SJCRH30 (cell line): ENCODE results near the gene ACTR10. TPM values are rescaled to one million over a fixed set of nuclear protein-coding genes. Genes with fewer than 3 reads are reported as not detected.

Experiments used
- DNase-seq, 2 experiments: peaks; one replicate each; pipeline ENCODE4 v3.0.0-alpha.2; 2015 to 2020
- H3K27ac ChIP-seq: fragments of 250-450 bp; sonication (Bioruptor Pico); 2 replicates; pipeline ENCODE4 v1.5.1; 2020; ENCODE audit warnings: mild to moderate bottlenecking, moderate library complexity
- H3K27me3 ChIP-seq: fragments of 250-450 bp; sonication (Bioruptor Pico); 2 replicates; pipeline ENCODE4 v1.5.1; 2020; ENCODE audit warnings: mild to moderate bottlenecking, moderate library complexity
- H3K36me3 ChIP-seq: fragments of 250-450 bp; sonication (Bioruptor Pico); 2 replicates; pipeline ENCODE4 v1.5.1; 2020; ENCODE audit warnings: mild to moderate bottlenecking, moderate library complexity
- H3K4me1 ChIP-seq: fragments of 250-450 bp; sonication (Bioruptor Pico); 2 replicates; pipeline ENCODE4 v1.5.1; 2020; ENCODE audit warnings: mild to moderate bottlenecking, moderate library complexity
- H3K4me3 ChIP-seq: fragments of 250-450 bp; sonication (Bioruptor Pico); 2 replicates; pipeline ENCODE4 v1.5.1; 2020; ENCODE audit warnings: mild to moderate bottlenecking, moderate library complexity
- H3K9me3 ChIP-seq: fragments of 250-450 bp; sonication (Bioruptor Pico); replicated peaks from 2 replicates; pipeline ENCODE4 v1.5.1; 2020; ENCODE audit warnings: mild to moderate bottlenecking, moderate library complexity
- total RNA-seq: library from RNA; depleted of rRNA; stranded (reverse); fragments of >200 nt; shearing (Covaris generic); gene quantifications from 2 replicates; pipeline ENCODE4 v1.2.3, GENCODE V29; 2014

ACTR10 gene
- total RNA-seq, 1 experiment from 2014 or later, result 63.2 TPM

DNA sequence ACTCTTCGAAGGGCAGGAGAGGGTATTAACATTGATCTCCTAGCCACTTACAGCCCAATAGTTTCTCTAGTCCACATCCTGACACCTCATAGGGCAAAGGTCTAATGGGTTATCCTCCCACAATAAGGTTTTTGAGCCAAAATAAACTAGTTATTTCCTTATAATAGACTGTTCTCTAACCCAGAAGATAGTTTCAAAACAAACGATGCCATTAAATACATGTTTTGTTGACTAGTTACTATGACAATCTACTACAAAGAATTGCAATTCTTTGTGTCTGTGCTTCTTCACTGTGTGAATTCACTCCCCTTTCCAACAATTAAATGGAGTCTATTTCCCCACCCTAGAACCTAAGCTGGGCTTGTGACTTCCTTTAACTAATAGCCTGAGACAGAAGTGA, 6.4 kb upstream of the ACTR10 start:
- no peak for DNase-seq
- Histone ChIP-seq H3K4me1 (no peaks in the 10 kb centered on the region), H3K4me3 (no peak overlapping the region), H3K9me3 (no peaks in the 10 kb centered on the region), H3K36me3 (no peaks in the 10 kb centered on the region), H3K27ac (no peak overlapping the region), H3K27me3 (no peaks in the 10 kb centered on the region)

DNA sequence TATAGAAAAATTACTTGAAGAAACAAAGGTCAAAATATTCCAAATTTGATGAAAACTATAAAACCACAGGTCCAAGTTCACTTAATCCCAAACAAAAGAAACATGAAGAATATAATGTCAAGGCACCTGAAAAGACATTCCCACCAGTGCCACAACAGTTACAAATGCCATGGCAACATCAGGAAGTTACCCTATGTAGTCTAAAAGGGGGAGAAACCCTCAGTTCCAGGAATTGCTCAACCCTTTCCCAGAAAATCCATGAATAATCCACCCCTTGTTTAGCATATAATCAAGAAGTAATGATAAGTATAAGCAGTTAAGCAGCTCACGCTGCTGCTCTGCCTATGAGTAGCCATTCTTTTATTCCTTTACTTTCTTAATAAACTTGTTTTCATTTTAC, 3.8 kb upstream of the ACTR10 start:
- H3K36me3 ChIP-seq, result no peaks in the 10 kb centered on the region
- H3K4me1 ChIP-seq, result no peaks in the 10 kb centered on the region
- no peak overlapping the region for H3K4me3 ChIP-seq
- no peak overlapping the region for H3K27ac ChIP-seq
- H3K27me3 ChIP-seq, result no peaks in the 10 kb centered on the region
- H3K9me3 ChIP-seq, result no peaks in the 10 kb centered on the region
- DNase-seq, result no peak

DNA sequence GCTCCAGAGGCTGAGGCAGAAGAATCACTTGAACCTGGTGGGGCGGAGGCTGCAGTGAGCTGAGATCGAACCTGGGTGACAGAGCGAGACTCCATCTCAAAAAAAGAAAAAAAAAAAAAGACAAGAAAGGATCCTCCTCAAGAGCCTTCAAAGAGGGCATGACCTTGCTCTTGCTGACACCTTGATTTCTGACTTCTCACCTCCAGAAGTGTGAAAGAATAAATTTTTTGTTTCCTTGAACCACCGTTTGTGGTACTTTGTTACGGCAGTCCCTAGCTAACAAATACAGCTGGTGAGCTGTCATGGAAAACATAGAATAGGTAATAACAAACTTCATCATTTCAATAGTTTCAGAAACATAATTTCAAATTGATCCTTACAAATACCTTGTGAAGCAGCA, 1.9 kb upstream of the ACTR10 start:
- no peaks in the 10 kb centered on the region for H3K9me3 ChIP-seq
- H3K36me3 ChIP-seq, result no peaks in the 10 kb centered on the region
- H3K27ac ChIP-seq, result no peak overlapping the region
- DNase-seq, result no peak
- no peaks in the 10 kb centered on the region for H3K27me3 ChIP-seq
- no peaks in the 10 kb centered on the region for H3K4me1 ChIP-seq
- H3K4me3 ChIP-seq, result no peak overlapping the region

DNA sequence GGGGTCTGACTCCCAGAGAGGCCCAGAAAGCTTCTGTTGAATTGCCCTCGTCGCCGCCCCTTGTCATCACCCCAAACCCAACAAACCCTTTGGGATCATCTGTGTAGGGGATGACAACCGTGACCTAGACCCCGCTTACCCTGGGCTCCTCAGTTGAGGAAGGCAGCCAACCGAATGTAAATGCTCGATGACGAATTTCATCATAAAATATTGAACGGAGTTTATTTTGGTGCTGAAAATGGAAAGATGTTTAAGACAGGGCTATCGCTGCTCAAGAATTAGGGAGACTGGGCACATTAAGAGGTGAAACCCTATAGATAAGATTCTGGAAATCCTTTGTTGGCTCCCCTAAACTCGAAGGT, 512 bp downstream of the ACTR10 start:
- H3K4me1 ChIP-seq, result no peaks in the 10 kb centered on the region
- H3K27me3 ChIP-seq, result no peaks in the 10 kb centered on the region
- no peak for DNase-seq
- H3K4me3 ChIP-seq, result peak overlapping the region; percentile 98
- H3K36me3 ChIP-seq, result peaks cover 3% of the 10 kb centered on the region; the same call in 1 of the 2 replicates
- H3K27ac ChIP-seq, result peak overlapping the region; percentile 93
- no peaks in the 10 kb centered on the region for H3K9me3 ChIP-seq

DNA sequence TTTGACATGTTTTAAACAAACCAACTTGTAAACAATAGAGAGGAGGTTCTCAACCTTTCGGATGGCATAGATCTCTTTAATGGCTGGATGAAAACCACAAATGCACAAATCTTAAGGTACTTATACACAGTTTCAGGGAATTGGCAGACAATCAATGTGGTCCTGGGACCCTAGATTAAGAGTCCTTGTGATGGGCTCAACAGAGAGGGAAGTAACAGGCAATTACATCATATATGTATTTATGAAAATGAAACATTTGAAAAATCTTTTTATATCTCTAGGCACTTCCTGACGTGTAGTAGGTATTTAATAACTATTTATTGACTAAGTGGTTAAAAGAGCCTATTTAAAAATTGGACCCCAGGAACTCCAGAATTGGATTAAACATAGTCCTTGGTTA, 897 bp downstream of the ACTR10 start:
- no peak for DNase-seq
- Histone ChIP-seq H3K27me3 (no peaks in the 10 kb centered on the region), H3K4me1 (no peaks in the 10 kb centered on the region), H3K4me3 (peak overlapping the region; percentile 98), H3K27ac (peak overlapping the region; percentile 93), H3K36me3 (peaks cover 3% of the 10 kb centered on the region; the same call in 1 of the 2 replicates), H3K9me3 (no peaks in the 10 kb centered on the region)

DNA sequence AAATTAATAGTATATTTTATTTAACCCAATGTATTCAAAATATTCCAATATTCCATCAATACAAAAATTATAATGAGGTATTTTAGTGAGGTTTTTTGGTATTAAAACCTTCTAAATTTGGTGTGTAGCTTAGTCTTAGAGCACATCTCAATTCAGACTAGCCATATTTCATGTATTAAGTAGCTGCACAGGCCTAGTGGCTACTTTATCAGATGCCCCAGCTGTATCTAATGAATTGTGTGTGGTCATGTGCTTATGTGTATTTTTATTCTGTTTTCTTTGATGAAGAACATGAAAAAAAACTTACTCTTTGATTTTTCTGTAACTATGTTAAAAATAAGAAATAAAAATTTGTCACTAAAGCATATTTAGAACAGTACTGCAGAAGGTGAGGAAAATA, 13.2 kb downstream of the ACTR10 start:
- Histone ChIP-seq H3K27ac (no peak overlapping the region), H3K4me3 (no peak overlapping the region), H3K27me3 (no peaks in the 10 kb centered on the region), H3K36me3 (peaks cover 36% of the 10 kb centered on the region), H3K4me1 (no peaks in the 10 kb centered on the region), H3K9me3 (no peaks in the 10 kb centered on the region)
- no peak for DNase-seq

DNA sequence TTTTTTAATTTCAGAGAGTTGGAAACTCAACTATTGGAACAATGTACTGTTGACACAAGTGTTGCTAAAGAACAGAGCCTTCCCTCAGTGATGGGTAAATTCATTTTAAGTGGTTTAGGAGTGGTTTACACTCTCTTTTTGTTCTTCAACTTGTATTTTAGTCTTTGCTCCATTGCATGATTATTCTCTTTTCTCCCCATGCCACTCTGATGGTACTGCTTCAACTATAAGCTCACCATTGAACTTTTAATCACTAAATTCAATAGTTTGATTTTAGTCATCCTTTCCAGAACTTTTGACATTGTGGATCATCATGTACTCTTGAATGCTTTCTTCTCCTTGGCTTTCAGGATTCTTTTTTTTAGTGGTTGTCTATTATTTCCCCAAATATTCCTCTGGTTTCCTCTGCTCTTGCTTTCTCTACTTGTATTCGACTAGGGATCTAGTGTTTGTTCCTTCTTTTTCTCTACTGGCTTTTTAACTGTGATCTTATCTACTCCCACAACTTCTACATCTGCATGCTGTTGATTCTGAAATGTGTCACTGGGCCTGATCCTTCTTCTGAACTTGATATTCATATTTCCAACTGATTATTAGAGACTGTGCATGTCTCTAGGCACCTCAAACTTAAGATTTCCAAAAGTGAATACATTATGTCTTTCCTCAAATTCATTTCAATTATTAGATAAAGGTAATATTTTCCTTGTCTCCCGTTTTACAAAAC, 15.4 kb downstream of the ACTR10 start:
- H3K9me3 ChIP-seq, result no peaks in the 10 kb centered on the region
- peaks cover 34% of the 10 kb centered on the region for H3K36me3 ChIP-seq
- no peak for DNase-seq
- H3K4me3 ChIP-seq, result no peak overlapping the region
- H3K27ac ChIP-seq, result no peak overlapping the region
- no peaks in the 10 kb centered on the region for H3K27me3 ChIP-seq
- H3K4me1 ChIP-seq, result no peaks in the 10 kb centered on the region

DNA sequence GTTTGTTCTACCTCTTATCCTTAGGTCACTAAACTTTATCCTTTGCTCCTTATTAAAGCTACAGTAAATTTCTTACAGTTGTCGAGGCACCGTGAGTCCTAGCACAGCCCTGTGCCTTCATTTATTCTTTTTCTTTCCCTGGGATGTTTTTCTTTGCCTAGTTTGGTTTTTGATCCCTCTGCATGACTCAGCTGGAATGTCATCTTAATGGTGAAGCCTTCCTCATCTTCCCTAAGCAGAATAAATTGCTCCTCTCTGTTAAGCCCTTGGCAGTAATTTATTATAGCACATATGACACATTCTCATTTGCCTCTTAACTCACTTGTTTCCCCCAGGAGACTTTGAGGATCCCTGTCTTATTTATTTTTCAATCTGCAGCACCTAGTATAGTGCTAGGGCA, 16.6 kb downstream of the ACTR10 start:
- peaks cover 34% of the 10 kb centered on the region for H3K36me3 ChIP-seq
- H3K4me3 ChIP-seq, result no peak overlapping the region
- no peak overlapping the region for H3K27ac ChIP-seq
- H3K4me1 ChIP-seq, result no peaks in the 10 kb centered on the region
- no peak for DNase-seq
- no peaks in the 10 kb centered on the region for H3K9me3 ChIP-seq
- no peaks in the 10 kb centered on the region for H3K27me3 ChIP-seq

DNA sequence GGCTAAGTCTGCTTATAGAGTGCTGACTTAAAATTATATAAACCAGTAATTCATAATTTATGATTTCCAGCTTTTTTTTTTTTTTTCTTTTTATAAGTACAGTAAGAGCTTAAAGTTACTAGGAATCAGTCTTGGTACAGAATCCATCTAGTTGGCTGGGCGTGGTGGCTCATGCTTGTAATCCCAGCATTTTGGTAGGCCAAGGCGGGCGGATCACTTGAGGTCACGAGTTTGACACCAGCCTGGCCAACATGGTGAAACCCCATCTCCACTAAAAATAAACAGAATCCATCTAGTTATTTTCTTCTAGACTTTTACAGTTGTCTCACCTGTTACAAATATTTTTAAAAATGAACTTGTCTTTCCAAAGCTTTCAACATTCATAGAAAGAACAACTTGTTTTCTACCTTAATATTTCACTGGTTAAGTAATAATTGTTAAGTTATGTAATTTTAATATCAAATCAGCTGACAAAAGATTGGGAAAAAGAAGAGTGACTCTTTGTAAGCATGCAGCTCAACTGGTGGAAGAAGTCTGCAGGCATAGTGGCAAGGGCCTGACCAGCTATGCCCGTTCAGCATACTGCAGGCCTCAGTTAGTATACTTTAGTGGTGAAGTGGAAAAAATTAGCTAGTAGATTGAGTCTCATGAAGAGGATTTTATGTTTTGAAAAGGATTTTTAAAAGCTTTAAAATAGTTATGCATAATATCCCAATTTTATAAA, 27.3 kb downstream of the ACTR10 start:
- Histone ChIP-seq H3K27me3 (no peaks in the 10 kb centered on the region), H3K36me3 (peaks cover 3% of the 10 kb centered on the region; the same call in 1 of the 2 replicates), H3K4me1 (no peaks in the 10 kb centered on the region)

DNA sequence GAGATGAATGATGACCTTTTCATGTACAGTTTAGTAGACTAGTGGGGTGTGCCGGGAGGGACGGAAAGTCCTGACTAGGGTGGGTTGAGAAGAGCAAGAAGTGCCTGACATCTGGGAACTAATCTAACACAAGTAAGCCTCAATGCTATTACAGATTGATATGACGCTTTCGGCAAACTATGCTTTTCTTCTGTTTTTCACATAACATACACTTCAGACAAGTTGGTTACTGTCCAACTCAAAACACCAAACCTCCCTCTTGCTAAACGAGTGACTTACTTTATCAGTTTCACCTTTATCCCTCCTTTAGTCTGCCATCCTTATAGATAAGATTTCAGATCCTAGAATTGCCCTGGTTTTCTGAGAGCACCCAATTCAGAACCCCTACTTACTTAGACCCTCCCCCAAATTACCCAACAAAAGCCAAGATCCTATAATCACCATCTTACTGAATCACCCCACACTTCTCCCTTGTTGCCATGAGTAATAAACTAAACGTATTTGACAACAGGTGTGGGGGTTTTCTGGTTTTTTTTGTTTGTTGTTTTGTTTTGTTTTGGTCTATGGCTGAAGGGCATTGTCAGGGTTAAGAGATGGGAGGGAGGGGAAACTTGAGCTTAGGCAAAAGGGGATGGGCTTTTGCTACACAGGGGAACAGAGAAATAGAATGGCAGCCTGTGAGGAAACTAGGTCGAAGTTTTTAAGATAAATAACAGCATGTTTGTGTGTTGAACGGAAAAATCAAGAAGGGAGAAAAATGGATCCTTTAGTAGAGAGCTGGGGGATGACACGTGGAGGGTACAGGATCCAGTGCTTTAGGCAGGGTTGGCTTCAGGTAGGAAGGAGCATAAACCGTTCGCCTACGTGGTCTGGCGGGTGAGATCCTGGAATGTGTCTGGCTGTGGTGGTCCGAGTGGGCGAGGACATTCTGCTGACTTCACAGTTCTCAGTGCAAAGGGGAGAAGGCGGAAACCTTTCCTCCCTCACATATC, 38.6 kb downstream of the ACTR10 start:
- peak overlapping the region; percentile 84 for H3K4me3 ChIP-seq
- peak; percentile 24 to 57 for DNase-seq
- H3K36me3 ChIP-seq, result no peaks in the 10 kb centered on the region
- H3K27me3 ChIP-seq, result no peaks in the 10 kb centered on the region
- H3K4me1 ChIP-seq, result no peaks in the 10 kb centered on the region
- no peaks in the 10 kb centered on the region for H3K9me3 ChIP-seq
- H3K27ac ChIP-seq, result peak overlapping the region; percentile 48

More for the DNA sequence above, 27.3 kb downstream of the ACTR10 start:
- H3K9me3 ChIP-seq, result no peaks in the 10 kb centered on the region
- no peak for DNase-seq
- no peak overlapping the region for H3K27ac ChIP-seq
- H3K4me3 ChIP-seq, result no peak overlapping the region

- no peaks in the 10 kb centered on the region for H3K27me3 ChIP-seq
- peak overlapping the region; percentile 48 for H3K27ac ChIP-seq
- no peaks in the 10 kb centered on the region for H3K9me3 ChIP-seq
- no peaks in the 10 kb centered on the region for H3K4me1 ChIP-seq
- H3K4me3 ChIP-seq, result peak overlapping the region; percentile 84
- peak; percentile 55 to 81 for DNase-seq
- H3K36me3 ChIP-seq, result no peaks in the 10 kb centered on the region
Measured at GRCh38 chr14:58239244-58240195, 39.6 kb downstream of the ACTR10 start.

- Histone ChIP-seq H3K27me3 (no peaks in the 10 kb centered on the region), H3K27ac (peak overlapping the region; percentile 91; the same call in 1 of the 2 replicates), H3K9me3 (no peaks in the 10 kb centered on the region), H3K4me3 (peak overlapping the region; percentile 90), H3K4me1 (peaks cover 6% of the 10 kb centered on the region; the same call in 1 of the 2 replicates), H3K36me3 (no peaks in the 10 kb centered on the region)
- DNase-seq, result no peak
Measured at GRCh38 chr14:58243790-58244555, 44.0 kb downstream of the ACTR10 start.
